GM10847 (cell line): ENCODE results near the gene DPYSL3.

Experiments used
- POLR2A ChIP-seq: IDR thresholded peaks from 2 replicates; pipeline ENCODE4 v1.6.1; 2011; ENCODE audit not compliant: insufficient read length; ENCODE audit errors: extremely low read depth

Gene DPYSL3

DNA sequence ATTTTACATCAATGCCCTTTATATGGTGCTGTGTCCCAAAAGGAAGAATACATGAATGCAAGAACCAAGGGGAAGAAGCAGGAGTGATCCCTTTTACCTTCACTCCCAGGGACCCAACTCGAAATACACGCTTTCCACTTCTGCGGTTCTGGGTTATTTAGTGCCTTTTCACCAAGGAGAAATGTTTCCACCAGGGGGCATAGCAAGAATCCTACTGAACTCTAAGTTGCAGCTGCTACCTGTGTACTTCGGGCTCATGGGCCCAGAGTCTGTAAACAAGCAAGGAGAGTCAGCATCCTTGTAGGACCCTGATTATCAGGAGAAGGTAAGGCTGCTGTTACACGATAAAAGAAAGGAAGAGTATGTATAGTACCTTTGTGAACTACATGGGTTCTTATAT is 45.7 kb downstream of the DPYSL3 start:
- TF ChIP-seq POLR2A = no peak

- TF ChIP-seq POLR2A = no peak
These were observed 48.0 kb downstream of the DPYSL3 start for GRCh38 chr5:147461915-147462314.

DNA sequence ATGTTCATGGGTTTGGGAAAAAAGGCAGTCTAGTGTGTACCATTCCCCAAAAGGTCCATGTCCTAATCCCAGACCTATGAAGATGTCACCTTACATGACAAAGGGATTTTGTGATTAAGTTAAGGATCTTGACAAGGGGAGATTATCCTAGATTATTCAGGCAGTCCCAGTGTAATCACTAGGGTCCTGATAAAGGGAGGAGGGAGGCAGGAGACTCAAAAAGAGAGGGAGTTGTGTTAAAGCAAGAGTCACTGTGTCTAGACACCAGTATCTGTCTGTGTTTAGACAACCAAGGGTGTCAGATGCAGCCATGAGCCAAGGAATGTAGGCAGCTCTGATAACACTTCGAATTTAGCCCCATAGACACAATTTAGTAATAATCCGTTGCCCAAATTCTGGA is 49.5 kb downstream of the DPYSL3 start:
- no peak for TF ChIP-seq POLR2A

DNA sequence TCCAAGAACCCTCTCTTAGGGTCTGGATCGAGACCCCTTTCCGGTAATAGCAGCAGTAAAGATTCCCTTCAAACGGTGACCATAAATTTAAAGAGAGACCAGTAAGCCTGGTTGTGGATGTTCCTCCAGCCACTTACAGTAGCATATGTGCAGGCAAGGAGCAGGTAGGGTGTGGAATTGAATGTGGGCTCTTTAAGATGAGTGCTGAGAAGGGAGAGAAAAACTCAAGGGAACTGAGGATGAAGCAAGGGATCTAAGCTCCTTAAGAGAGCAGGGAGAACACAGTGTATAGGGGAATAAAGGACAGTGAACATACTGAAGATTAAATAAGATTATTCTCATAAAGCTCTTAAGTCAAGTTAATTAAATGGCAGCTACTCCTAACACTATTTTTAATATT is 51.3 kb downstream of the DPYSL3 start:
- TF ChIP-seq POLR2A = no peak

- TF ChIP-seq POLR2A = no peak
These were observed 53.9 kb downstream of the DPYSL3 start for GRCh38 chr5:147455822-147456450.

DNA sequence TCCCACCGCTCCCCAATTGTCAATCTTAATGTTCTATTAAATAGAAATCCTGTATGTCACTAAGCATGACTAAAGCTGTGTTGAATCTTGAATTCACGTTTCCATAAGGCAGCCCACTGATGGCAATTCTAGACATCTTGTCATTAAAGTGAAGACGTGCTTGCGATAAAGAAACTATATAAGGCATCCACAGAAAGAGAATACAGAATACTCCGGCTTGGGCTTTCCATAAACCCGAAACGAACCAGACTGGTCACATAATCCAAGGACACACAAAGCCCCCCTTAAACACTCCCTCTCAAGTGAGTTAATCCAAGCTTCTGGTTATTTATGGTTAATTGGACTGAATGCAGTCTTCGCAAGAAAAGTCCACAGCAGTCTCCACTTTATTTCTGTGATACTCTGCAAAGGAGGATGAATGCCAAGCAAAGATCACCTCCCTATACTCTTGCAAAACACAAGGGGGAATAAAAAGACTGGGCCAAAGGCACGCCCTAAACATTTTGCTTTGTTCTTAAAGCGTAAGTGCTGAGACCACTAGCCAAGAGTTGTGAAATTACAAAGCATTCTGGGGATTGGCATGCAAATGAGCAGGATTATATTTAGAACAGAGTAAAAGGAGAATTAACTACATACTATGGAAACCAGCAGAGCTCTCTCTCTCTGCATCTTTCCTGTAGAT is 54.7 kb downstream of the DPYSL3 start:
- TF ChIP-seq POLR2A = no peak

GRCh38 chr5:147453875-147454814 is 55.7 kb downstream of the DPYSL3 start:
- no peak for TF ChIP-seq POLR2A

DNA sequence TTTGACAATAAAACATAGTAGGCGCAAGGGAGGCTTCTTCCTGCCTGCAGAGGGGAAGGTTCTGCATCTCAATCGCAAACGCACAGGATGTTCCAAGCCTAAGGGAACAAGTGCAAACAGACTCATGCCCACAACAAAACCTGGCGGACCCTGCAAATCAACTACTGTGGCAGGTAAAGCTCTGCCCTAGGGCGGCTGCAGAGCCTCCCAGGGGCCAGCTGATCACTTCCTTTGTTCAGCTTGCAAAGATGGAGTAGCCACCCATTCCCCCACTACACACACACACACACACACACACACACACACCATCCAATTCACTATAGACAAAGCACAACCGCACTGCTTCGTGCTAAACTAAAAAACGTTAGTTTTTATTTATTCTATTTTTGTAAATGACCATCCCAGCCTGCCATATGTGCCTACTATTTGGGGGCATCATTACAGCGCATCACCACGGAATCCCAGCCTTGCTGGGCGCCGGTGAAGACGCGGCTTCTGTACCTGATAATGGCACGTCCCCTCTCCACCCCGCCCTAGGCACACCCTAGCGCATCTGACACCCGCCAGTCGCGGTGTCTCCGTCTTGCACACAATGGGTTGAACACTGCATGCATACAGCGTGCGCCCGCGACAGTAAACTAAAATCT is 57.6 kb downstream of the DPYSL3 start:
- TF ChIP-seq POLR2A = no peak

GRCh38 chr5:147451193-147451592 is 58.7 kb downstream of the DPYSL3 start:
- TF ChIP-seq POLR2A = no peak

DNA sequence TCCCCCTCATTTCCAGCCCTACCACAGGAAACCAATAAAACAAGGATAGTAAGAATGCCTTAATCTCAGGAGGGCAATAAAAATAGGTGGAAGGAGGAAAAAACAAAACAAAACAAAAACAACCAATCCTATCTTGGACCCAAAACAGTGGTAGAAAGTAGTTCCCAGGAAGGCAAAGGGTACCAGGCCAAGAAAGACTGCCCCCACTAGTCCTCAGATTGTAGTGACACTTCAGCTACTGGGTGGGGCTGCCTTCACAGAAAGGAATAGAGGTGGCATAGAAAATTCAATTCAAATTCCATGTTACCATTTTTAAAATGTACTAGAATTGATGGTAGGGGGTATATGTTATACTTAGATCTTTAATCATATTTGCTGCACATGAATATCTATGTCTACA is 59.3 kb downstream of the DPYSL3 start:
- TF ChIP-seq POLR2A = no peak

DNA sequence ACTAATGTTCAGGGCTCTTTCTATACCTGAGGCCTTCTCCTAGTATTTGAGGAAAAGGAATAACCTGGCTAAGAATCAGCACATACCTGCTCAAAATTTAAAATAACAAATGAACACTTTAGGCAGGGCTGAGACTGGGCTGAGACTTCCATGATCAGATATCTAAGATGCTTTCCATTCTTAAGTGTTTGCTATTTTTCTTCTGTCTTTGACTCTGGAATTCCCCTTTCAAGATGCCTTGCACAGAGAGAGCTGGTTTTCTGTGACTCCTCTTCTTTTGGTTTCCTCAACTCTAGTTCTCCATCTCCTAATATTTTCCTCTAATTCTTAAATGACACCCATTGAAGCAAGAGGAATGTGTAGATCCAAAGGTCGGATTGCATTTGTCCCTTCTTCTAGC is 61.1 kb downstream of the DPYSL3 start:
- no peak for TF ChIP-seq POLR2A

GRCh38 chr5:147446523-147446922 is 63.3 kb downstream of the DPYSL3 start:
- no peak for TF ChIP-seq POLR2A

GRCh38 chr5:147445917-147446316 is 64.0 kb downstream of the DPYSL3 start:
- TF ChIP-seq POLR2A = no peak

GRCh38 chr5:147445090-147445489 is 64.8 kb downstream of the DPYSL3 start:
- TF ChIP-seq POLR2A = no peak

GRCh38 chr5:147442224-147442623 is 67.6 kb downstream of the DPYSL3 start:
- no peak for TF ChIP-seq POLR2A
